Liver (tissue), 3 donors: ENCODE results near the gene NET1.

Experiments
- ATF3 ChIP-seq: IDR thresholded peaks from 2 replicates; pipeline ENCODE4 v1.6.1; 2016; ENCODE audit warnings: antibody characterized with exemption
- CTCF ChIP-seq: fragments of 150-350 bp; IDR thresholded peaks from 2 replicates; pipeline ENCODE4 v1.5.1; 2017; ENCODE audit warnings: improper control_type of control experiment, low read depth, low read length; ENCODE audit not compliant: missing input control
- EGR1 ChIP-seq, 2 donors: IDR thresholded peaks; 2 replicates each; pipeline ENCODE4 v1.6.1; 2016 to 2018; ENCODE audit warnings: antibody characterized with exemption in 2 of 2, low read depth in 2 of 2
- MAX ChIP-seq: IDR thresholded peaks from 2 replicates; pipeline ENCODE4 v1.6.1; 2016; ENCODE audit warnings: antibody characterized with exemption
- RAD21 ChIP-seq, 2 donors: IDR thresholded peaks; 2 replicates each; pipeline ENCODE4 v1.6.1; 2016; ENCODE audit warnings: antibody characterized with exemption in 2 of 2, mild to moderate bottlenecking in 2 of 2
- REST ChIP-seq: IDR thresholded peaks from 2 replicates; pipeline ENCODE4 v1.6.1; 2016; ENCODE audit warnings: antibody characterized with exemption, mild to moderate bottlenecking
- RXRA ChIP-seq, 2 donors: IDR thresholded peaks; 2 replicates each; pipeline ENCODE4 v1.6.1; 2017 to 2018; ENCODE audit warnings: antibody characterized with exemption in 2 of 2, mild to moderate bottlenecking in 1 of 2
- SP1 ChIP-seq: IDR thresholded peaks from 2 replicates; pipeline ENCODE4 v1.6.1; 2018; ENCODE audit warnings: antibody characterized with exemption, mild to moderate bottlenecking
- TAF1 ChIP-seq: conservative IDR thresholded peaks from 2 replicates; pipeline ENCODE4 v1.6.1; 2016; ENCODE audit warnings: antibody characterized with exemption, mild to moderate bottlenecking
- YY1 ChIP-seq: IDR thresholded peaks from 2 replicates; pipeline ENCODE4 v1.6.1; 2016; ENCODE audit warnings: antibody characterized with exemption, mild to moderate bottlenecking
- ZBTB33 ChIP-seq: IDR thresholded peaks from 2 replicates; pipeline ENCODE4 v1.6.1; 2016; ENCODE audit warnings: antibody characterized with exemption
- donor health status: healthy.
- donor health status: healthy.

GRCh38 chr10:5492929-5493576 lies 80.7 kb downstream of the NET1 start:
- no peak for TF ChIP-seq EGR1 (IDR thresholded peaks at IDR 0.05; ENCODE audit: low read depth in 2 of 2)
- no peak for TF ChIP-seq CTCF
- no peak for TF ChIP-seq REST
- TF ChIP-seq RXRA (IDR thresholded peaks at IDR 0.05): no peak
- TF ChIP-seq MAX: no peak
- no peak for TF ChIP-seq SP1
- no peak for TF ChIP-seq YY1
- no peak for TF ChIP-seq RAD21 (IDR thresholded peaks at IDR 0.05)
- no peak for TF ChIP-seq ATF3
- no peak for TF ChIP-seq ZBTB33
- TF ChIP-seq TAF1: no peak
